Myocyte (in vitro differentiated cells): ENCODE data around the gene GRIN3B. TPM values are rescaled to one million over a fixed set of nuclear protein-coding genes. Genes with fewer than 3 reads are reported as not detected.
A peak's percentile ranks its signal among the peaks of the same experiment; 100 is the strongest.

Experiments used
- DNase-seq: peaks from one replicate; pipeline ENCODE4 v3.0.0-alpha.2; 2012; ENCODE audit warnings: low read depth
- total RNA-seq: library from RNA; depleted of rRNA; stranded (reverse); fragments of >200 nt; gene quantifications from 2 replicates; pipeline ENCODE4 v1.2.3, GENCODE V29; 2014

The GRIN3B gene
- total RNA-seq, 1 donor from 2014 or later, result 0.16 TPM

DNA sequence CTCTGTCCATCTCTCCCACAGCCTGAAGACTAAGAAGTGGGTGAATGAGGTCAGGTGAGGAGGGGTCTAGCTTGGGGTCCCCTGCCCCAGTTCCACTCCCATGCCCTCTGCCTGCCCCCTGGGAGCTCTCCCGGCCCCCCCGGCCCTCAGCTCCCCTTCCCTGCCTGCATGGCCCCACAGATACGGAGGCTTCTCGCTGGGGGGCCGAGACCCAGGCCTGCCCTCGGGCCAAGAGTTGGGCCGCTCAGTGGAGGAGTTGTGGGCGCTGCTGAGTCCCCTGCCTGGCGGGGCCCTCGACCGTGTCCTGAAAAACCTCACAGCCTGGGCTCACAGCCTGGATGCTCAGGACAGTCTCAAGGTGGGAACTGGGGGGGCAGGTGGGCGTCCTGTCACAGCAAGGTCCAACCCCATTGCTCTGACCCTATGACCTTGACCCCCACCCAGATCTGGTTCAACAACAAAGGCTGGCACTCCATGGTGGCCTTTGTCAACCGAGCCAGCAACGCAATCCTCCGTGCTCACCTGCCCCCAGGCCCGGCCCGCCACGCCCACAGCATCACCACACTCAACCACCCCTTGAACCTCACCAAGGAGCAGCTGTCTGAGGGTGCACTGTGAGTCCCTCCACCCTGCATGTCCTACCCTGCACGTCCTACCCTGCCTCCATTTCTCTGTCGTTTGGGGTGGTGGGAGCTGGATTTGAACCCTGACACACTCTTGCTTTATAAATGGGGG lies 55.8 kb downstream of the GRIN3B start:
- no peak for DNase-seq

GRCh38 chr19:1057176-1057855 lies 57.1 kb downstream of the GRIN3B start:
- DNase-seq, result peak; percentile 61

GRCh38 chr19:1058112-1058511 lies 57.9 kb downstream of the GRIN3B start:
- no peak for DNase-seq

Other genes starting within 250 kb of the GRIN3B start
- 2.3 and 2.9 TPM in 2 replicates for gene MISP, start 249.3 kb upstream of the GRIN3B start, total RNA-seq
- 89.0 and 105 TPM in 2 replicates for gene PTBP1, start 203.0 kb upstream of the GRIN3B start, total RNA-seq
- gene PLPPR3, start 178.5 kb upstream of the GRIN3B start, total RNA-seq, result 0.16 and 0.26 TPM in 2 replicates
- gene AZU1, start 172.6 kb upstream of the GRIN3B start, total RNA-seq, result not detected in 2 replicates
- not detected in 2 replicates for gene PRTN3, start 159.4 kb upstream of the GRIN3B start, total RNA-seq
- gene ELANE, start 148.1 kb upstream of the GRIN3B start, total RNA-seq, result not detected in 2 replicates
- 0.16 and 0.57 TPM in 2 replicates for gene CFD, start 140.8 kb upstream of the GRIN3B start, total RNA-seq
- 27.7 and 31.2 TPM in 2 replicates for gene MED16, start 107.2 kb upstream of the GRIN3B start, total RNA-seq
- not detected in 2 replicates for gene RNU6-9, start 106.9 kb upstream of the GRIN3B start, total RNA-seq
- gene R3HDM4, start 87.2 kb upstream of the GRIN3B start, total RNA-seq, result 51.8 and 53.6 TPM in 2 replicates
- gene KISS1R, start 83.1 kb upstream of the GRIN3B start, total RNA-seq, result not detected in 2 replicates
- 3.2 and 3.5 TPM in 2 replicates for gene ARID3A, start 74.4 kb upstream of the GRIN3B start, total RNA-seq
- gene WDR18, start 16.1 kb upstream of the GRIN3B start, total RNA-seq, result 34.2 and 42.9 TPM in 2 replicates
- 182 and 198 TPM in 2 replicates for gene TMEM259, start 20.7 kb downstream of the GRIN3B start, total RNA-seq
- gene RNU6-2, start 21.1 kb downstream of the GRIN3B start, total RNA-seq, result not detected in 2 replicates
- gene CNN2, start 26.2 kb downstream of the GRIN3B start, total RNA-seq, result 88.1 and 92.4 TPM in 2 replicates
- gene ABCA7, start 39.7 kb downstream of the GRIN3B start, total RNA-seq, result 41.9 and 43.0 TPM in 2 replicates
- 0.21 and 0.68 TPM in 2 replicates for gene ARHGAP45, start 66.7 kb downstream of the GRIN3B start, total RNA-seq
- gene POLR2E, start 95.0 kb downstream of the GRIN3B start, total RNA-seq, result 213 and 240 TPM in 2 replicates
- 475 and 493 TPM in 2 replicates for gene GPX4, start 103.6 kb downstream of the GRIN3B start, total RNA-seq
- 23.3 and 25.0 TPM in 2 replicates for gene SBNO2, start 173.8 kb downstream of the GRIN3B start, total RNA-seq
- 86.3 and 94.9 TPM in 2 replicates for gene STK11, start 205.4 kb downstream of the GRIN3B start, total RNA-seq
- gene CBARP, start 237.6 kb downstream of the GRIN3B start, total RNA-seq, result 4.0 and 4.8 TPM in 2 replicates
- 46.5 and 61.9 TPM in 2 replicates for gene ATP5F1D, start 241.3 kb downstream of the GRIN3B start, total RNA-seq
- gene MIDN, start 248.2 kb downstream of the GRIN3B start, total RNA-seq, result 17.2 and 30.6 TPM in 2 replicates